ENCODE measurements around the gene CCDC127.

Gene CCDC127

DNA sequence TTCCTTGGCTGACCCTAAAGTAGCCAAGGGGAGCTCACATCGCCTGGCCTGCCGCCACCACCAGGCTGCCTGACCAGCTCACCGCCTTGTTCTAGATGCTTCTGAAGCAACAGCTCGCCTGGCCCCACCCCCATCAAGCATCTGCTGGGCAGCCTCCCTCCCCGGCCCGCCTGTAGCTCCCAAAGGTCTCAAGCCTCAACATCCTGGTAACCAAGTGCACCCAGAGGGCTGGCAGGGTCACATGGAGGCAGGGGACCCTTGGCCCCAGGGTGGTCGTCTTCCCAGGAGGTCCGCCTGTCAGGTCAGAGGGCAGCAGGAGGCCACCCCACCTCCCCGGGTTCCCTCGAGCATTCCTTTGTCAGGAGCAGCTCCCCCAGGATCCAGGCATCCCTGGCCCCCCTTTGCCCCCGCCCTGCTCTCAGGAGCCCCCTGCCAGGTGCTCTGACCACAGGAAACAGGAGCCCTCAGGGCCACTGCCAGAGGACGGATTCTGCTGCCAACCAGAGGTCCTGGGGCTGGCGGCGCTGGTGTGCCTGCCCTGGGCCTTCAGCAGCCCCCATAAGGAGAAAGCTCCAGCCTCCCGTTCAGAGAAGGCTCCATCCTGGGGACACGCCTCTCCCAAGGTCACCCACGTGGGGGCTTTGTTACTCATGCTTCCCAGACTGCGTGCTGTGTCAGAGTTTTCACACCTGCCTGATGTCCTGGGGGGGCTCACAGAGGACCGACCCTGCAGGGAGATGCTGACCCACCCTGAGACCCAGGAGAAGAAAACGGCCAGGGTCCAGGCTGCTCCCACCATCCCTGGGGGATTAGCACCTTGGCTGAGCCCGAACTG, 30.1 kb downstream of the CCDC127 start:
- no peak for DNase-seq (ENCODE audit: low read depth)
- no peak overlapping the region for H3K4me3 ChIP-seq (ENCODE audit: low read depth, low read length)

DNA sequence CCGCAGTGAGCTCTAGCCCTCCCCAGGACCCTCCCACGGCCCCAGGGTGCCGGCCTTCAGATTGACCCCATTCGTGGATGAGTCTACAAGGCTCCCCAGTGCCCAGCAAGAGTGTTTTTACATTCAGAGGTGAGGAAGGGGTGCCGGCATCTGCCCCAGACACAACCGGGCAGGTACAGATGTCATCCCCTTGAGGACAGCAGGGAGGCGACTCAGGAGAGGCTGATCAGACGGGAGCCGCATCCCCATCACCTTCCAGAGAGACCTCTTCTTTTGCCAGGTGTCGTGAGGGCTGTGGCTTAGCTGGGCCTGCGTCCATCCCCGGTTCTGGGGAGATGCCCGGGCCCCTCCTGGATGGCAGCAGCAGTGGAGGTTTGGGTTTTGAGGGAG, 30.9 kb downstream of the CCDC127 start:
- TF ChIP-seq, protein P1, sequence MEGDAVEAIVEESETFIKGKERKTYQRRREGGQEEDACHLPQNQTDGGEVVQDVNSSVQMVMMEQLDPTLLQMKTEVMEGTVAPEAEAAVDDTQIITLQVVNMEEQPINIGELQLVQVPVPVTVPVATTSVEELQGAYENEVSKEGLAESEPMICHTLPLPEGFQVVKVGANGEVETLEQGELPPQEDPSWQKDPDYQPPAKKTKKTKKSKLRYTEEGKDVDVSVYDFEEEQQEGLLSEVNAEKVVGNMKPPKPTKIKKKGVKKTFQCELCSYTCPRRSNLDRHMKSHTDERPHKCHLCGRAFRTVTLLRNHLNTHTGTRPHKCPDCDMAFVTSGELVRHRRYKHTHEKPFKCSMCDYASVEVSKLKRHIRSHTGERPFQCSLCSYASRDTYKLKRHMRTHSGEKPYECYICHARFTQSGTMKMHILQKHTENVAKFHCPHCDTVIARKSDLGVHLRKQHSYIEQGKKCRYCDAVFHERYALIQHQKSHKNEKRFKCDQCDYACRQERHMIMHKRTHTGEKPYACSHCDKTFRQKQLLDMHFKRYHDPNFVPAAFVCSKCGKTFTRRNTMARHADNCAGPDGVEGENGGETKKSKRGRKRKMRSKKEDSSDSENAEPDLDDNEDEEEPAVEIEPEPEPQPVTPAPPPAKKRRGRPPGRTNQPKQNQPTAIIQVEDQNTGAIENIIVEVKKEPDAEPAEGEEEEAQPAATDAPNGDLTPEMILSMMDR (IDR thresholded peaks at IDR 0.05; ENCODE audit: insufficient read depth, low read depth, low read length, missing control alignments): no peak
- DNase-seq (ENCODE audit: low read depth): no peak
- H3K4me3 ChIP-seq (ENCODE audit: low read depth, low read length): no peak overlapping the region

More for the DNA sequence above, 30.1 kb downstream of the CCDC127 start:
- TF ChIP-seq, protein P1 (IDR thresholded peaks at IDR 0.05; ENCODE audit: insufficient read depth, low read depth, low read length, missing control alignments): no peak

DNA sequence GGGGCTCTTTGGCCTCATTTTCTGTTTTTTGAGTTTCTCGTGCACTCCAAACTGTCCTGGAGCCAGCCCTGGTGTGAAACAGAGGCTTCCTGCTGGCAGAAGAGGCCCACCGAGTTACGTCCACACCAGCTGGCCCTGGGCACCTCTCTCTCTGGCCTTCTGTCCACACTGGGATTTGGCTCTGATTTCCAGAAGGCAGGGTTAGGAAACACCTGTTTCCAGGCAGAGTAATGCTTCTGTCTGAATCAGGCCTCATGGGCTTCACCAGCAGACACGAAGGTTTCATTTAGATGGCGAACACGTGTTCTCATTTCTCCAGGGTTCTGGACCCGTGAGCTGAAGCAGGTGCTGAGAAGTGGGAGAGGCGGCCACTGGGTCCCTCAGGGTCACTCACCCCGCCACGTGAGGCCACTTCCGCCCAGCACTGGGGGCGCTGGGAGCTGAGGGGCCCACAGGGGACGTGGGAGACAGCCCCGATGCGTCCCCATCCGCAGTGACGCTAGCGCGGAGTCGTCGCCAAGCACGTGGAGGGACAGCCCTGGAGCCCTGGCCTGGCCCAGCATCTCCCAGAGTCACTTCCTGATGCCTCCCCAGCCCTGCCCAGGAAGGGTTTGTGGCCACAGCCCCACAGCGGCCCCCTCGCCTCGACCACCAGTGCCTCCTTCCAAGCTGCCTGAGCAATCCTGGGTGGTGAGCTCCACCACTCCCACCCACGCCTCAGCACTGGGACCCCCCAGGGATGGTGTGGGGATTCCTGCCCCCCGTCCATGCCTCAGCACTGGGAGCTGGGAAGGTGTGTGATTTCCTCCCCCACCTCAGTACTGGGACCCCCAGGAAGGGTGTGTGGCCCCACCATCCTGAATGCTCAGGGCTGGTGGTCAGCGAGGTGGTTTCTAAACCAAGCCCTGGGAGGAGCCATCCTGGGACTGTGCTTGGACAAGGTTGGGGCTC, 31.6 kb downstream of the CCDC127 start:
- DNase-seq (ENCODE audit: low read depth): no peak
- TF ChIP-seq, protein P1 (IDR thresholded peaks at IDR 0.05; ENCODE audit: insufficient read depth, low read depth, low read length, missing control alignments): no peak

DNA sequence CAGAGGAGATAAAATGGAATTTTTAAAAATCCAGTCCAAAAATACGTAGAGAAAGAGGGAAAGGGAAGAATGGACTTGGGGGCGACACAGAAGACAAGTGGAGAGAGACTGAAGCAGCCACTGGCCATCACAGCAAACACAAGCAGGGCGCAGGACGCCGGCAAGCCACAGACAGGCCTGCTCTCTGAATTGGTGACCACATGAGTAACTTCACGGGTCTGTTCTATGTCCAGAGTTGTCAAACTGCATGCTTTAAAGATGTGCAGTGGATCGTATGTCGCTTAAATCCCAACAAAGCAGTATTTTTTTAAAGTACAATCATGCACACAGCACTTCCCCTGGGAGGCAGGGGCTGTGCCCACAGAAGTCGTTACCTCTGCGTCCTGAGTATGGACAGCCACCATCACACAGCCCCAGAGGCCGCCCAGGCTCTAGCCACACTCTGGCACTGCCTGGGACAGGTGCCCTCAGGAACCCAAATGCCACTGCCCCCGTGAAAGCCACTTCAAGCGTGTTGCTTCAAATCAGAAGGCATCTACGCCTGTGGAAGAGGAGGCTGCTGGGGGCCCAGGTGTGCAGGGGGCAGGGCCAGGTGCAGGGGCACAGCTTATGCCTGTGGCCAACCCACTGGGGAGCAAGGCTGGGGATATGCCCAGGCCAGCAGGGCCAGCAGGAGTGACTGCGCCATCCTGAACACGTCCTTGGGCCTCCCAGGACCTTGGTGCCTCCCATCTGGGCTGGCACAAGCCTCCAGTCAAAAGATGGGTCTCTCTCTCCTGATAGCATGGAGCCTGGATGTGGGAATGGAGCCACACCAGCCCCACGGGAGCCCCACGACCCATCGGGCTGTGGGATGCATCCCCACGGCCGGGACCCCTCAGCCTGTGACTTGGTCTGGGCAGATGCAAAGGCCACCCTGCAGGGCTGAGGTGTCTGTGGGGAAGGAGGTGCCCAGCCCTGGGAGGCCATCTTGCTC, 32.6 kb downstream of the CCDC127 start:
- TF ChIP-seq, protein P1 (IDR thresholded peaks at IDR 0.05; ENCODE audit: insufficient read depth, low read depth, low read length, missing control alignments): no peak
- no peak overlapping the region for H3K4me3 ChIP-seq (ENCODE audit: low read depth, low read length)
- no peak for DNase-seq (ENCODE audit: low read depth)

More for the DNA sequence above, 31.6 kb downstream of the CCDC127 start:
- no peak overlapping the region for H3K4me3 ChIP-seq (ENCODE audit: low read depth, low read length)

DNA sequence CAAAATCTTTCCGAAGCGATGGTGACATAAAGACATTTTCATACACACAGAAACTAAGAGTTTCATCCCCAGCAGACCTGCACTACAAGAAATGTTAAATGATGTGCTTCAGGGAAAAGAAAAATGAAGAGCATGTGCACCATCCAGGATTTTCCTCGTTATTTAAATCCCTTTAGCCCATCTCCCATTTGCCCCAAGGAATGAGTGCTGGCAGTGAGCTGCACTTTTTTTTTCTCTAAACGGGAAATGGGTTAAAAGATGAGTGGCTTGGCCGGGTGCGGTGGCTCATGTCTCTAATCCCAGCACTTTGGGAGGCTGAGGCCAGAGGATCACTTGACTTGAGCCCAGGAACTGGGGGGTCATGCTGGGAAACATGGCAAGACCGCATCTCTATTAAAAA, 33.5 kb downstream of the CCDC127 start:
- H3K4me3 ChIP-seq (ENCODE audit: low read depth, low read length): no peak overlapping the region
- TF ChIP-seq, protein P1 (IDR thresholded peaks at IDR 0.05; ENCODE audit: insufficient read depth, low read depth, low read length, missing control alignments): no peak
- DNase-seq (ENCODE audit: low read depth): no peak

DNA sequence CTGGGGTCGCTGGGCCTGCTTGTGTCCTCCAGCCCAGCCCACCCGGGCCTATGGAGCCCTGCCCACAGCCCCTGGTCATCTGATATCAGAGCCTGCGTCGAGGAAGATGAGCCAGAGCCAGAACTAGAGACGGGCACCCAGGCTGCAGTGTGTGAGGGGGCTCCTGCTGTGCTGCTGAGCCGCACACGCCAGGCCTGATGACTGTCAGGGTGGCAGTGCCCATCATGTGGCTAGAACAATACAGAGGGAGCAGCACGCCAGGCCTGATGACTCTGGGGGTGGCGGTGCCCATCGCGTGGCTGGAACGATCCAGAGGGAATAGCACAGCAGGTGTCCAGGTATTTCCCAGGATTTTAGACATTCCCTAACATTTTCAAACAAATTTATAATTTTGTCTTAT, 35.8 kb downstream of the CCDC127 start:
- TF ChIP-seq, protein P1 (IDR thresholded peaks at IDR 0.05; ENCODE audit: insufficient read depth, low read depth, low read length, missing control alignments): no peak
- DNase-seq (ENCODE audit: low read depth): no peak
- no peak overlapping the region for H3K4me3 ChIP-seq (ENCODE audit: low read depth, low read length)

All from GM12865 (cell line).